Kidney (tissue), 14 donors: ENCODE results near the gene WRNIP1. TPM values are rescaled to one million over a fixed set of nuclear protein-coding genes. Genes with fewer than 3 reads are reported as not detected.

Source experiments
- DNase-seq, 5 donors: peaks; one replicate each; pipeline ENCODE4 v3.0.0-alpha.2; 2013 to 2020
- FAIRE-seq: peaks from 2 replicates; lab custom pipeline; 2012; peaks lifted over from hg19 to GRCh38; lab: Jason Lieb, UNC
- H3K27ac ChIP-seq, 2 donors: one replicate each; pipeline ENCODE4 v1.7.0; 2013; ENCODE audit warnings: low read depth in 2 of 2, low read length in 2 of 2, inconsistent platforms in 1 of 2
- H3K27me3 ChIP-seq: one replicate; pipeline ENCODE4 v1.7.1; 2013; ENCODE audit warnings: low read length, inconsistent platforms; ENCODE audit not compliant: control insufficient read depth, insufficient read depth
- H3K36me3 ChIP-seq, 3 donors: one replicate each; pipeline versions ENCODE4 v1.7.0 to v1.7.1; 2013; ENCODE audit warnings: low read length in 3 of 3, control low read depth in 1 of 3, inconsistent platforms in 1 of 3; ENCODE audit not compliant: insufficient read depth in 3 of 3, control insufficient read depth in 2 of 3
- H3K4me1 ChIP-seq, 3 donors: one replicate each; pipeline versions ENCODE4 v1.7.0 to v1.7.1; 2013; ENCODE audit warnings: low read length in 3 of 3, inconsistent platforms in 1 of 3, low read depth in 1 of 3; ENCODE audit not compliant: control insufficient read depth in 2 of 3, insufficient read depth in 2 of 3
- H3K4me3 ChIP-seq, 3 donors: one replicate each; pipeline versions ENCODE4 v1.7.0 to v1.8.1; 2013; ENCODE audit warnings: low read length in 3 of 3, control low read depth in 1 of 3, inconsistent platforms in 1 of 3
- H3K9ac ChIP-seq, 3 donors: one replicate each; pipeline versions ENCODE4 v1.7.0 to v1.7.1; 2013; ENCODE audit warnings: low read length in 3 of 3, control low read depth in 1 of 3, inconsistent platforms in 1 of 3
- H3K9me3 ChIP-seq, 3 donors: one replicate each; pipeline versions ENCODE4 v1.7.0 to v1.7.1; 2013; ENCODE audit warnings: low read length in 3 of 3, control low read depth in 1 of 3, inconsistent platforms in 1 of 3; ENCODE audit not compliant: control insufficient read depth in 2 of 3, insufficient read depth in 1 of 3
- intact Hi-C: fragments of 100-400 bp; cut with DNase I; formaldehyde crosslinking; loops from one replicate; pipeline ENCODE4 v1.11.1; 2022
- polyA plus RNA-seq: library from polyadenylated mRNA; stranded (reverse); fragments of 350-450 nt; fragmentation: Illumina TruSeq; extraction: RNeasy Lipid Tissue Mini Kit (QIAGEN cat#74804); gene quantifications from one replicate; pipeline ENCODE4 v1.2.3, GENCODE V29; 2014; ENCODE audit warnings: low read depth, low replicate concordance; ENCODE audit not compliant: insufficient read depth
- total RNA-seq: library from RNA; stranded (reverse); fragmentation: NEBNext Ultra II Directional; extraction: Animal tissue kit (Norgen Biotek cat#: 25700); gene quantifications from one replicate; pipeline ENCODE4 v1.2.1, GENCODE V29; 2021
- TF ChIP-seq, protein P1 (sequence below): IDR thresholded peaks from 3 replicates; pipeline ENCODE4 v1.5.1; 2012; ENCODE audit warnings: mild to moderate bottlenecking, moderate library complexity, borderline replicate concordance; ENCODE audit not compliant: insufficient read depth; ENCODE audit errors: extremely low read depth
- donor health status: control.
- donor health status: control.
- donor health status: control.
- donor health status: control.
- donor health status: control.
- donor health status: DM: yes; HTN: yes; CAD: no.
- donor health status: Normal renal cell carcinoma (clear cell type).

WRNIP1 gene
- total and polyA plus RNA-seq, 2 donors from 2014 or later, result 38.0 to 46.3 TPM

DNA sequence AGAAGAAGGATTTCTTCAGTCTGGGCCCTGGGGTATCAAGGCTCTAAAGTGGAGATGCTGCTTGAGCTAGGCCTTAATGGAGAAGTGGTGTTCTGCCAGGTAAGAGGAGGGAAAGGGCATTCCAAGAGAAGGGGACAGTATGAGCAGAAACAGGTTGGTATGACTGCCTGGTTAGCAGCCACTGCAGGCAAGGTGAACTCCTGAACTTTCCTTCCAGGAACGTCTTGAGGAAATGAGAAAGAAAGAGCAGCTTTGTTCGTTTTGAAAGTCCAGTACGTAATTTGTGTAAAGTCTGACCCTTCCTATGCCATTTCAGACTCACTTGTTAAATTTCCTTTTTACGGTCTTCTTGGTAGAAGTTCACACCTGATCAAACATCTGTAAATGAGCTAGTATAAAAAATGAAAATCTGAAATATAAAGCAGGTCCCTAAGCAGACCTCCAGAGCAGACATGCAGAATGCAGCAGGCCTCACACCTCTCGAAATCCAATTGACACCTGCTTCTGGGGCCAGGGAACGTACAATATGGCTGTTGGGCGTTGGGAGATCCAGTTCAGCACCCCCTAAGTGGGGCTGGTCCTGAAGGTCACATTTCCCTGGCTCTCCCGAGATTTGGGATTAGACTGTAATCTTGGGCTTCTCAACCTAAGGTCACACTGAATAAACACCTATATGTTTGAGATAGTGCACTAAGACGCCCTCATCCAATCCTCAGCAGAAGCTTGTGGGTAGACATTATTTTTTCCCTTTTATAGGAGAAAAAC, 48.1 kb upstream of the WRNIP1 start:
- DNase-seq, result no peak
- no peaks in the 10 kb centered on the region for H3K9me3 ChIP-seq
- H3K27ac ChIP-seq, result peak overlapping the region in 1 of 2 donors; percentile 55
- no peak overlapping the region for H3K4me3 ChIP-seq
- no peak for FAIRE-seq
- H3K27me3 ChIP-seq, result no peaks in the 10 kb centered on the region
- no peak overlapping the region for H3K9ac ChIP-seq
- H3K4me1 ChIP-seq, result peaks cover 0 to 13% (median 4%) of the 10 kb centered on the region in 3 donors
- no peaks in the 10 kb centered on the region for H3K36me3 ChIP-seq
- intact Hi-C loops, result no loop called here
- TF ChIP-seq, protein P1, sequence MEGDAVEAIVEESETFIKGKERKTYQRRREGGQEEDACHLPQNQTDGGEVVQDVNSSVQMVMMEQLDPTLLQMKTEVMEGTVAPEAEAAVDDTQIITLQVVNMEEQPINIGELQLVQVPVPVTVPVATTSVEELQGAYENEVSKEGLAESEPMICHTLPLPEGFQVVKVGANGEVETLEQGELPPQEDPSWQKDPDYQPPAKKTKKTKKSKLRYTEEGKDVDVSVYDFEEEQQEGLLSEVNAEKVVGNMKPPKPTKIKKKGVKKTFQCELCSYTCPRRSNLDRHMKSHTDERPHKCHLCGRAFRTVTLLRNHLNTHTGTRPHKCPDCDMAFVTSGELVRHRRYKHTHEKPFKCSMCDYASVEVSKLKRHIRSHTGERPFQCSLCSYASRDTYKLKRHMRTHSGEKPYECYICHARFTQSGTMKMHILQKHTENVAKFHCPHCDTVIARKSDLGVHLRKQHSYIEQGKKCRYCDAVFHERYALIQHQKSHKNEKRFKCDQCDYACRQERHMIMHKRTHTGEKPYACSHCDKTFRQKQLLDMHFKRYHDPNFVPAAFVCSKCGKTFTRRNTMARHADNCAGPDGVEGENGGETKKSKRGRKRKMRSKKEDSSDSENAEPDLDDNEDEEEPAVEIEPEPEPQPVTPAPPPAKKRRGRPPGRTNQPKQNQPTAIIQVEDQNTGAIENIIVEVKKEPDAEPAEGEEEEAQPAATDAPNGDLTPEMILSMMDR, result no peak

DNA sequence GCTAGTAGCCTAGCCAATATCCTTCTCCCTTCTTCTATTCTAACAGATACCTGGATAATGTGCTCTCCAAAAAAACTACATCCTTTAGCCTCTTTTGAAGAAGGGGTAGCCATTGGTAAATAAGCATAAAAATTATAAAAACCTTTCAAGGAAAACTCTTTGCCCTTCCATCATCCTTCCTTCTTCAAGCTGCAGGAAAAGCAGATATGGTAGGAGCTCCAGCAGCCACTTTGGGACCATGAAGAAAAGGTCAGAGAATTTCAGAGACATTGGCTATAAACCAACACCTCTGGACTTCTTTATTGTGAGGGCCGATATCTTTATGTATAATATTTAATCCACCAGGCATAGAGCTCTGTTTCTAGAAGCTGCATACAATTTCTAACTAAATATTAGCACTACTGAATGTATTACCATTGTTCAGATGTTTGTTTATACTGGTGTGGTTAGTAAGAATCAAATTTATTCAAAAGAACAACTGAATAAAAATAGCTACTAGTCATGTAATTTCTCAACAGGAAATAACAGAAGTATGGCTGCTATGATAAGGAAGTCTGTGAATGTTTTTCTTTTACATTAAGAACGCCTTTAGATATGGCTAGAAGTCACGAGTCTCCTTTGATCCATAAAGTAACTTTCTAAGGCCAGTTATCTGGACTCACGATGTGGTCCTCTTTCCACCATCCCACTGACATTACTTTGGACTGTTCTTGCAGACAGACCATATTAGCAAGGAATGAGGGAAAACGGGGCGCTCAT, 46.7 kb upstream of the WRNIP1 start:
- TF ChIP-seq, protein P1, result no peak
- Histone ChIP-seq H3K9me3 (no peaks in the 10 kb centered on the region), H3K36me3 (no peaks in the 10 kb centered on the region), H3K27me3 (no peaks in the 10 kb centered on the region), H3K9ac (no peak overlapping the region), H3K4me1 (peaks cover 0 to 13% (median 4%) of the 10 kb centered on the region in 3 donors), H3K27ac (no peak overlapping the region), H3K4me3 (no peak overlapping the region)
- FAIRE-seq (no peak), DNase-seq (no peak)
- intact Hi-C loops, result no loop called here

DNA sequence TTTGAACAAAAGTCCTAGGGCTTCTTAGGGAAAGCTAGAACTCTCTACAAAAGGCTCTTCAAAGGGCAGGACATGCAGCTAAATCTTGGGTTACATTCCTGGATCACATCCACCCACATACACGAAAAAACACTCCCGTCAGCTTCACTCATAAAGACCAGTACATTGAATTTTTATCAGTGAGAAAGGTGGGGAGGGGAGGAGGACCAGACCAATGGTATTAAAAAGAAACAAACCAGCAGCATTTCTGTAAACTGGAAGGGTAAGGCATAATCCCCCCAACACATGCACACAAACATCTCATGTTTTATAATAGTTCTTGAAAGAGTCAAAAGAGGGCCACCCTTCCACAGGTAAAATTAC, 46.1 kb upstream of the WRNIP1 start:
- H3K27ac ChIP-seq, result no peak overlapping the region
- no peaks in the 10 kb centered on the region for H3K27me3 ChIP-seq
- intact Hi-C loops, result no loop called here
- DNase-seq (peak in 1 of 5 donors; percentile 22), FAIRE-seq (no peak)
- peaks cover 0 to 13% (median 4%) of the 10 kb centered on the region in 3 donors for H3K4me1 ChIP-seq
- TF ChIP-seq, protein P1, result no peak
- no peak overlapping the region for H3K4me3 ChIP-seq
- H3K9ac ChIP-seq, result no peak overlapping the region
- no peaks in the 10 kb centered on the region for H3K36me3 ChIP-seq
- H3K9me3 ChIP-seq, result no peaks in the 10 kb centered on the region
